Progenitor cell of endocrine pancreas (in vitro differentiated cells): ENCODE results near the gene LRMDA. TPM values are rescaled to one million over a fixed set of nuclear protein-coding genes. Genes with fewer than 3 reads are reported as not detected.

ENCODE experiments used
- DNase-seq: peaks from one replicate; pipeline ENCODE4 v3.0.0; 2021; ENCODE audit warnings: low spot score; ENCODE audit not compliant: unreplicated experiment
- H3K27ac Mint-ChIP-seq: 2 replicates; pipeline ENCODE4 v1.8.0; 2021; ENCODE audit warnings: mild to moderate bottlenecking, moderate library complexity, mixed read lengths
- H3K27me3 Mint-ChIP-seq: 2 replicates; pipeline ENCODE4 v1.8.0; 2021; ENCODE audit warnings: mixed read lengths
- H3K36me3 Mint-ChIP-seq: 2 replicates; pipeline ENCODE4 v1.8.0; 2022; ENCODE audit warnings: mixed read lengths; ENCODE audit not compliant: insufficient read depth
- H3K4me1 Mint-ChIP-seq: 2 replicates; pipeline ENCODE4 v1.8.0; 2021; ENCODE audit warnings: low read depth, mixed read lengths
- H3K4me3 Mint-ChIP-seq: 2 replicates; pipeline ENCODE4 v1.8.0; 2021; ENCODE audit warnings: low read depth, mild to moderate bottlenecking, moderate library complexity, mixed read lengths
- H3K9me3 Mint-ChIP-seq: 2 replicates; pipeline ENCODE4 v1.8.0; 2021; ENCODE audit warnings: low read depth, mixed read lengths
- total RNA-seq: library from RNA; stranded (reverse); gene quantifications from 2 replicates; pipeline ENCODE4 v1.2.1, GENCODE V29; 2021
- TF ChIP-seq, protein P1 (sequence below): fragments of 200-600 bp; sonication (generic); IDR thresholded peaks from one replicate; pipeline ENCODE4 v1.5.0; 2021; ENCODE audit warnings: antibody characterized with exemption, mild to moderate bottlenecking; ENCODE audit not compliant: unreplicated experiment

LRMDA gene
- total RNA-seq, 1 donor from 2014 or later = 6.5 TPM

DNA sequence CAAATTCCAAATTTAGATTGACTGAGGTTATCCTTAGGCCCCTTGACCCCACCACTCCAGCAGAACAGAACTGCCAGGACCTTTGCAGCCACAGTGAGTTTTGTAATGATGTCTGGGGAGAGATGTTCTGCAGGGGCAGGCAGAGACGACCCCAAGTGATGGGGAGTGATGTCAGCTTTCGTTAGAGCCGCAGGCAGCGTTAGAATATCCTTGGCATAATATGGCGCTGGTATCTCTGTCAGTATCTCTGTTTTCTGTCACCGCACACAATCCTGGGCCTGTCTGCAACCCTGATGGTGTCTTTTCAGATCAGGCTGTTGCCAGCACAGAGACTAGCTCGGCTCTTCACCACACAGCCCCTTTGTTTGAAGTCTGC is 1122.6 kb downstream of the LRMDA start:
- H3K9me3 Mint-ChIP-seq = no peaks in the 10 kb centered on the region
- TF ChIP-seq, protein P1, sequence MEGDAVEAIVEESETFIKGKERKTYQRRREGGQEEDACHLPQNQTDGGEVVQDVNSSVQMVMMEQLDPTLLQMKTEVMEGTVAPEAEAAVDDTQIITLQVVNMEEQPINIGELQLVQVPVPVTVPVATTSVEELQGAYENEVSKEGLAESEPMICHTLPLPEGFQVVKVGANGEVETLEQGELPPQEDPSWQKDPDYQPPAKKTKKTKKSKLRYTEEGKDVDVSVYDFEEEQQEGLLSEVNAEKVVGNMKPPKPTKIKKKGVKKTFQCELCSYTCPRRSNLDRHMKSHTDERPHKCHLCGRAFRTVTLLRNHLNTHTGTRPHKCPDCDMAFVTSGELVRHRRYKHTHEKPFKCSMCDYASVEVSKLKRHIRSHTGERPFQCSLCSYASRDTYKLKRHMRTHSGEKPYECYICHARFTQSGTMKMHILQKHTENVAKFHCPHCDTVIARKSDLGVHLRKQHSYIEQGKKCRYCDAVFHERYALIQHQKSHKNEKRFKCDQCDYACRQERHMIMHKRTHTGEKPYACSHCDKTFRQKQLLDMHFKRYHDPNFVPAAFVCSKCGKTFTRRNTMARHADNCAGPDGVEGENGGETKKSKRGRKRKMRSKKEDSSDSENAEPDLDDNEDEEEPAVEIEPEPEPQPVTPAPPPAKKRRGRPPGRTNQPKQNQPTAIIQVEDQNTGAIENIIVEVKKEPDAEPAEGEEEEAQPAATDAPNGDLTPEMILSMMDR = no peak
- no peak for DNase-seq
- H3K4me3 Mint-ChIP-seq = no peak overlapping the region
- no peaks in the 10 kb centered on the region for H3K36me3 Mint-ChIP-seq
- H3K27me3 Mint-ChIP-seq = peaks cover 23% of the 10 kb centered on the region
- no peak overlapping the region for H3K27ac Mint-ChIP-seq
- peaks cover 21% of the 10 kb centered on the region for H3K4me1 Mint-ChIP-seq

DNA sequence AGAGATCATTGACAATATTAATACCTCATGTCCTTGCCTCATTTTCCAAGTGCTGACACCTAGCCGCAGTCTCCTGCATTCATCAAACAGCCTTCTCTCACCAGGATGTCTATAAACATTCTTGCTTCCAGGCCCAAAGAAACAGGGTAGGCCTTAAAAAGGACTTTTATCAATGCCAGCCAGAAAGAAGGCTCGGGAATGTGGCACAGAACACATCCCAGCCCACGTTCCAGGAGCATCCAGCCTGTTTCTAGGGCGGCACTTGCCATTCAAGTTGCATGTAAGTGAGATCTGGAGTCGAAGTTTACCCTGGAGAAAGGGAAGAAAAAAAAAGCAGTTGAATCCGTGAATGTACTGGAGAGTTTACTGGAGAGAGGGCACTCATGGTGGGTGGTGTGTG is 1123.1 kb downstream of the LRMDA start:
- TF ChIP-seq, protein P1 = no peak
- Mint-ChIP-seq H3K4me3 (no peak overlapping the region), H3K27me3 (peaks cover 18% of the 10 kb centered on the region), H3K4me1 (peaks cover 21% of the 10 kb centered on the region), H3K27ac (no peak overlapping the region), H3K36me3 (no peaks in the 10 kb centered on the region), H3K9me3 (no peaks in the 10 kb centered on the region)
- DNase-seq = no peak

DNA sequence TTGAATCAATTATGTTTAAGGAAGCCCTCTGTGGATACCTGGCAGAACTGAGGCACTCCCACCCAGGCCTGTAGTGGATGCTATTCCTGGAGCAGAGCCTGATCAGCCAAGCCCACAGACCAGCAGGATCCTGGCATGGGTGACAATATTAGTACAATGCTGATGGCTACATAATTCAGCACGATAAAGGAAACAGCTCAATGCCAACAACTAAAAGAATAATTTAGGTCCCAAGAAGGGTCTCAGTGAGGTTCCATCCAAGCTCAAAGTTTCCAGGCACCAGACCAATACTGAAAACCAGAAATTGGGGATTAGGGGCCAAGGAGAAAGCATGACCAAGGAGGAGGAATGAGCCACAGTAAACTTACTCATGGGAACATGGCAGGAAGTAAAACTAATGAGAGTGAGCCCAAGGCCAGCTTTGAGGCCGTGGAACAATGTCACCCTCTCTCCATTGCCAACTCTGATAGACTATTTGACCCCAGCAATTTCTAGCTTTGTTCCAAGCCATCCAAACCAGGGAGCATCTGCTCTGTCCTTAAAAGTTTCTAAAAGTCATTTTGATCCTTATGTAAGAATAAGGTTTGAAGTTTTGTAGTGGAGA is 1123.7 kb downstream of the LRMDA start:
- H3K27me3 Mint-ChIP-seq = peaks cover 16% of the 10 kb centered on the region
- H3K9me3 Mint-ChIP-seq = no peaks in the 10 kb centered on the region
- H3K27ac Mint-ChIP-seq = no peak overlapping the region
- DNase-seq = no peak
- peaks cover 20% of the 10 kb centered on the region for H3K4me1 Mint-ChIP-seq
- no peaks in the 10 kb centered on the region for H3K36me3 Mint-ChIP-seq
- no peak overlapping the region for H3K4me3 Mint-ChIP-seq
- TF ChIP-seq, protein P1 = no peak

DNA sequence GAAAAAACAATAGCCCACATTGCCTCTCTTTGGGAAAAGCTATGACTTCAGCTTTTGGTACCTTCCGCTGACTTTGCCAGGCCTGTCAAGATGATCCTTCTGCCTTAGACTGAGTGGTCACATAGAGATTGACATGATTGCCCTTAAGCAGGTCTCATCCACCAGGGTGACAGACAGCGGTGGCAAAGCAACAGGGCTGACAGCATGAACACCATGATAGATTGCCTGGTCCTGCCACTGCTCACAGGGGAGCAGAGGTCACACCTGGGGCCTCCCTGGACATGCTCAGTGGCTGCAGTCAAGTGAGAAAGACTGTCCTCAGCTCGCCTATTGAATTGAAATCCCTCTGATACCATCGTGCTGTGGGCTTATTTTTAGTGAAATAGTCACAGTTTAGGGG is 1125.9 kb downstream of the LRMDA start:
- Mint-ChIP-seq H3K27ac (no peak overlapping the region), H3K36me3 (no peaks in the 10 kb centered on the region), H3K4me3 (no peak overlapping the region), H3K4me1 (peaks cover 20% of the 10 kb centered on the region), H3K9me3 (no peaks in the 10 kb centered on the region), H3K27me3 (peaks cover 10% of the 10 kb centered on the region)
- DNase-seq = no peak
- TF ChIP-seq, protein P1 = no peak

DNA sequence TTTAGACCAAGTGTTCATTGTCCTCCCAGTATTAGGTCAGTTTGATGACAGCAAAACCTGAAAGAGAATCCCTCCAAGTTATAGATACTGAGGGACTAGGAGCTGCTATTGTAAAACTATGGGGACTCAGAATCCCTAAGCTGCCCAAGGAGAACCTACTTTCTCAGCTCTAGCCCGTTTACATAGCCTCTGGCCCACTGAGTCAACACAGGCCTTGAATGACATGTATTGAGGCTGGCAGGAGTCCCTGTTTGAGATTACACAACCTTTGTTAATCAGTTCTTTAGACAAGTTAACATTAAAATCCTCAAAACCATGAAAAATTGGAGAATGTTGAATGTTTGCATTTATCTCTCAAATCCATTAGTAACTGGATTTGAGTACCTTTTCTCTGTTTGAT is 1127.2 kb downstream of the LRMDA start:
- Mint-ChIP-seq H3K27ac (no peak overlapping the region), H3K4me1 (peaks cover 17% of the 10 kb centered on the region), H3K9me3 (no peaks in the 10 kb centered on the region), H3K4me3 (no peak overlapping the region), H3K36me3 (no peaks in the 10 kb centered on the region), H3K27me3 (peaks cover 5% of the 10 kb centered on the region)
- DNase-seq = no peak
- TF ChIP-seq, protein P1 = no peak
